OCI-LY1 (cell line): ENCODE data around the gene ARAP3.

Source experiments
- CTCF ChIP-seq: fragments of 200-600 bp; sonication (generic), shearing (Covaris generic); IDR thresholded peaks from 2 replicates; pipeline ENCODE4 v1.5.1; 2017; ENCODE audit warnings: mild to moderate bottlenecking, antibody characterized with exemption, low read length, moderate library complexity, mixed read lengths
- EZH2 ChIP-seq: fragments of 200-600 bp; sonication (generic), shearing (Covaris generic); IDR thresholded peaks from 2 replicates; pipeline ENCODE4 v1.8.0; 2017; ENCODE audit warnings: borderline replicate concordance, mixed run types, mild to moderate bottlenecking, antibody characterized with exemption, low read length, moderate library complexity, mixed read lengths

- TF ChIP-seq CTCF = no peak
- no peak for TF ChIP-seq EZH2
These were observed 36.0 kb downstream of the ARAP3 start for GRCh38 chr5:141646026-141646425.
